ENCODE data around the gene VWA5A. TPM values are rescaled to one million over a fixed set of nuclear protein-coding genes. Genes with fewer than 3 reads are reported as not detected.

Gene VWA5A
- total RNA-seq, 4 donors from 2014 or later, result 10.1 to 72.5 (median 37.2) TPM

GRCh38 chr11:124070915-124071622, 44.2 kb upstream of the VWA5A start:
- peaks cover 20% of the 10 kb centered on the region for H3K27me3 ChIP-seq
- H3K9me3 ChIP-seq, result no peaks in the 10 kb centered on the region
- H3K36me3 ChIP-seq, result no peaks in the 10 kb centered on the region
- H3K4me3 ChIP-seq, result no peak overlapping the region
- peak; percentile 72 for DNase-seq
- H3K27ac ChIP-seq, result no peak overlapping the region
- WGBS, 2 donors (ENCODE audit: low coverage in 1 of 2), result 5% methylated on average over 8 of the region's 8 CpGs
- in situ Hi-C loops (cut with MboI; ENCODE audit: low pct_ligation_motif_present in 1 of 4, low pct_unique_long_range_greater_than_20kb in 1 of 4, low sequenced_read_pairs in 3 of 4), result loop anchor here in 3 of 4 donors (10.0 to 25.0 kb wide), 2 partner anchors 124 to 516 kb away; no protein-coding TSS in a partner anchor
- intact Hi-C loops (cut with DNase I; ENCODE audit: low total_unique reads), result loop anchor here (10.0 kb wide), 1 partner anchor 514 kb away; no protein-coding TSS in a partner anchor
- TF ChIP-seq POLR2AphosphoS5 (IDR thresholded peaks at IDR 0.05) (no peak), EP300 (IDR thresholded peaks at IDR 0.05; ENCODE audit: low read depth) (no peak), POLR2A (IDR thresholded peaks at IDR 0.05) (no peak)
- TF ChIP-seq, protein P1, sequence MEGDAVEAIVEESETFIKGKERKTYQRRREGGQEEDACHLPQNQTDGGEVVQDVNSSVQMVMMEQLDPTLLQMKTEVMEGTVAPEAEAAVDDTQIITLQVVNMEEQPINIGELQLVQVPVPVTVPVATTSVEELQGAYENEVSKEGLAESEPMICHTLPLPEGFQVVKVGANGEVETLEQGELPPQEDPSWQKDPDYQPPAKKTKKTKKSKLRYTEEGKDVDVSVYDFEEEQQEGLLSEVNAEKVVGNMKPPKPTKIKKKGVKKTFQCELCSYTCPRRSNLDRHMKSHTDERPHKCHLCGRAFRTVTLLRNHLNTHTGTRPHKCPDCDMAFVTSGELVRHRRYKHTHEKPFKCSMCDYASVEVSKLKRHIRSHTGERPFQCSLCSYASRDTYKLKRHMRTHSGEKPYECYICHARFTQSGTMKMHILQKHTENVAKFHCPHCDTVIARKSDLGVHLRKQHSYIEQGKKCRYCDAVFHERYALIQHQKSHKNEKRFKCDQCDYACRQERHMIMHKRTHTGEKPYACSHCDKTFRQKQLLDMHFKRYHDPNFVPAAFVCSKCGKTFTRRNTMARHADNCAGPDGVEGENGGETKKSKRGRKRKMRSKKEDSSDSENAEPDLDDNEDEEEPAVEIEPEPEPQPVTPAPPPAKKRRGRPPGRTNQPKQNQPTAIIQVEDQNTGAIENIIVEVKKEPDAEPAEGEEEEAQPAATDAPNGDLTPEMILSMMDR (IDR thresholded peaks at IDR 0.05), result peak; percentile 63 to 82 (median 78)
- peaks cover 0 to 19% (median 2%) of the 10 kb centered on the region in 4 donors for H3K4me1 ChIP-seq

- intact Hi-C loops (cut with DNase I; ENCODE audit: low total_unique reads), result loop anchor here (10.0 kb wide), 1 partner anchor 513 kb away; no protein-coding TSS in a partner anchor
- in situ Hi-C loops (cut with MboI; ENCODE audit: low pct_ligation_motif_present in 1 of 4, low pct_unique_long_range_greater_than_20kb in 1 of 4, low sequenced_read_pairs in 3 of 4), result loop anchor here in 3 of 4 donors (10.0 to 25.0 kb wide), 2 partner anchors 123 to 516 kb away; no protein-coding TSS in a partner anchor
- Histone ChIP-seq H3K36me3 (no peaks in the 10 kb centered on the region), H3K9me3 (no peaks in the 10 kb centered on the region), H3K4me3 (no peak overlapping the region), H3K4me1 (peaks cover 0 to 24% (median 2%) of the 10 kb centered on the region in 4 donors), H3K27me3 (peaks cover 20% of the 10 kb centered on the region), H3K27ac (no peak overlapping the region)
- TF ChIP-seq, protein P1 (IDR thresholded peaks at IDR 0.05), result no peak
- TF ChIP-seq EP300 (IDR thresholded peaks at IDR 0.05; ENCODE audit: low read depth), result no peak
- no peak for TF ChIP-seq POLR2AphosphoS5 (IDR thresholded peaks at IDR 0.05)
- TF ChIP-seq POLR2A (IDR thresholded peaks at IDR 0.05), result no peak
- WGBS, 2 donors (ENCODE audit: low coverage in 1 of 2), result 48 to 77% methylated on average over 3 to 4 of the region's 4 CpGs
- no peak for DNase-seq
Measured at GRCh38 chr11:124071623-124071948, 43.7 kb upstream of the VWA5A start.

- intact Hi-C loops (cut with DNase I; ENCODE audit: low total_unique reads) (loop anchor here (10.0 kb wide), 1 partner anchor 513 kb away; no protein-coding TSS in a partner anchor), in situ Hi-C loops (cut with MboI; ENCODE audit: low pct_ligation_motif_present in 1 of 4, low pct_unique_long_range_greater_than_20kb in 1 of 4, low sequenced_read_pairs in 3 of 4) (loop anchor here in 3 of 4 donors (10.0 to 25.0 kb wide), 2 partner anchors 123 to 515 kb away; no protein-coding TSS in a partner anchor)
- Histone ChIP-seq H3K27me3 (peaks cover 19% of the 10 kb centered on the region), H3K36me3 (no peaks in the 10 kb centered on the region), H3K4me3 (no peak overlapping the region), H3K4me1 (peaks cover 0 to 27% (median 2%) of the 10 kb centered on the region in 4 donors), H3K9me3 (no peaks in the 10 kb centered on the region), H3K27ac (no peak overlapping the region)
- no peak for DNase-seq
- TF ChIP-seq POLR2A (IDR thresholded peaks at IDR 0.05), result no peak
- TF ChIP-seq, protein P1 (IDR thresholded peaks at IDR 0.05), result no peak
- TF ChIP-seq EP300 (IDR thresholded peaks at IDR 0.05; ENCODE audit: low read depth), result no peak
- TF ChIP-seq POLR2AphosphoS5 (IDR thresholded peaks at IDR 0.05), result no peak
- WGBS, 2 donors (ENCODE audit: low coverage in 1 of 2), result 78 to 93% methylated on average over 3 to 8 of the region's 8 CpGs
Measured at GRCh38 chr11:124072147-124072546, 43.1 kb upstream of the VWA5A start.

DNA sequence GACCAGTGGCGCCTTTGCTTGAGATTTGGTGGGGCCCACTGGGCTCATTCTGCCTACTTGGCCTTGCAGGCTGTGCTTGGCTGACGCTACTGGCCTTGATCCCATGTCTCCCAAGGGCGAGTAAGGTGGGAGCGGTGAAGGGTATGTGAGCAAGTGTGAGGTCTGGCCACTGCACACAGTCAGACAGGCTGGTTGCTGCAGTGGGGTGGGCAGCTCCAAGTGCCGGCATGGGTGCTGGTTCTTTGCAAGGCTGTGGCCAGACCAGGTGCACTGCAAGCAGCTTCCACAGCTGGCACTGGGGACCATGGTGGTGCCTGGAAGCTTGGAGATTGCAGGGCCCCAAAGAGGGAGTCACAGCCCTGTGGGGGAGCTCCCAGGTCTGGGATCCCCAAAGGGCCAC, 40.7 kb upstream of the VWA5A start:
- intact Hi-C loops (cut with DNase I; ENCODE audit: low total_unique reads) (loop anchor here (10.0 kb wide), 1 partner anchor 510 kb away; no protein-coding TSS in a partner anchor), in situ Hi-C loops (cut with MboI; ENCODE audit: low pct_ligation_motif_present in 1 of 4, low pct_unique_long_range_greater_than_20kb in 1 of 4, low sequenced_read_pairs in 3 of 4) (loop anchor here in 3 of 4 donors (10.0 to 25.0 kb wide), 2 partner anchors 120 to 513 kb away; no protein-coding TSS in a partner anchor)
- Histone ChIP-seq H3K27me3 (peaks cover 12% of the 10 kb centered on the region), H3K4me1 (peaks cover 0 to 24% (median 2%) of the 10 kb centered on the region in 4 donors), H3K27ac (no peak overlapping the region), H3K9me3 (no peaks in the 10 kb centered on the region), H3K36me3 (no peaks in the 10 kb centered on the region), H3K4me3 (no peak overlapping the region)
- TF ChIP-seq POLR2AphosphoS5 (IDR thresholded peaks at IDR 0.05) (no peak), POLR2A (IDR thresholded peaks at IDR 0.05) (no peak), EP300 (IDR thresholded peaks at IDR 0.05; ENCODE audit: low read depth) (no peak)
- TF ChIP-seq, protein P1 (IDR thresholded peaks at IDR 0.05), result no peak
- no peak for DNase-seq
- 96% methylated on average over 5 of the region's 5 CpGs; no CpG with 5 or more reads in 1 of the 2 donors for WGBS, 2 donors (ENCODE audit: low coverage in 1 of 2)
